Head of caudate nucleus (tissue), 42 donors: Measurements from ENCODE around the gene RNU7-1.

Experiments
- DNase-seq, 42 donors: peaks; one replicate each; pipeline versions ENCODE4 v3.0.0 to v3.0.0-alpha.2; 2020 to 2021; ENCODE audit warnings: mixed read lengths in 7 of 42
- intact Hi-C: fragments of 100-400 bp; cut with DNase I; formaldehyde crosslinking; loops from one replicate; pipeline ENCODE4 v1.15.0; 2022

RNU7-1 gene

DNA sequence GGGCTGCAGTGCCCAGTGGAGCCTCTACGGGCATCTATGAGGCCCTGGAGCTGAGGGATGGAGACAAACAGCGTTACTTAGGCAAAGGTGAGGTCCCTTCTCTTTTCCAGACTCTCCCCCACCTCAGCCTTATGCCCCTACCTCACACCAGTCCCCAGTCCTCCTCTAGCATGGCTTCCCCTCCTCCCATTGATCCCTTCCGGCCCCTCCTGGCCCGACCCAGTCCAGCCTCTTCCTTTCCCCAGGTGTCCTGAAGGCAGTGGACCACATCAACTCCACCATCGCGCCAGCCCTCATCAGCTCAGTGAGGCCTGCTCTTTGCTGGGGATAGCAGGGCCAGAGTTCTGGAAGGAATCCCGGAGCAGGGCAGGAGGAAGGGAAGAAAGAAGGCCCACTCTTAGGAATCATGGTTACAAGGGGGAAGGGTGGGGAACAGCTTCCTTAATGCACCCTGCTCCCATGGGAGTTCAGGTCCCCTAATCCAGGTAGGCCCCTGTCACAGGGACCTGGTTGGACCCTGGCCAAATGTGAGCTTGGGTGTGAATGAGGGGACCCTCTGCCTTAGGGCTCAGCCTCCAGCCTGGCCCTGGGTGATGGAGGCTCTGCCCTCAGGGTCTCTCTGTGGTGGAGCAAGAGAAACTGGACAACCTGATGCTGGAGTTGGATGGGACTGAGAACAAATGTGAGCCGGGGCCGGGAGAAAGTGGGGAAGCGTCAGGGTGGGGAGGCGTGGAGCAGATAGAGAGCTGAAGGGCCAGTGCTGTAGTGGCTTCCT, 27.0 kb upstream of the RNU7-1 start:
- peak in 1 of 42 donors; percentile 9 for DNase-seq
- intact Hi-C loops = no loop called here

DNA sequence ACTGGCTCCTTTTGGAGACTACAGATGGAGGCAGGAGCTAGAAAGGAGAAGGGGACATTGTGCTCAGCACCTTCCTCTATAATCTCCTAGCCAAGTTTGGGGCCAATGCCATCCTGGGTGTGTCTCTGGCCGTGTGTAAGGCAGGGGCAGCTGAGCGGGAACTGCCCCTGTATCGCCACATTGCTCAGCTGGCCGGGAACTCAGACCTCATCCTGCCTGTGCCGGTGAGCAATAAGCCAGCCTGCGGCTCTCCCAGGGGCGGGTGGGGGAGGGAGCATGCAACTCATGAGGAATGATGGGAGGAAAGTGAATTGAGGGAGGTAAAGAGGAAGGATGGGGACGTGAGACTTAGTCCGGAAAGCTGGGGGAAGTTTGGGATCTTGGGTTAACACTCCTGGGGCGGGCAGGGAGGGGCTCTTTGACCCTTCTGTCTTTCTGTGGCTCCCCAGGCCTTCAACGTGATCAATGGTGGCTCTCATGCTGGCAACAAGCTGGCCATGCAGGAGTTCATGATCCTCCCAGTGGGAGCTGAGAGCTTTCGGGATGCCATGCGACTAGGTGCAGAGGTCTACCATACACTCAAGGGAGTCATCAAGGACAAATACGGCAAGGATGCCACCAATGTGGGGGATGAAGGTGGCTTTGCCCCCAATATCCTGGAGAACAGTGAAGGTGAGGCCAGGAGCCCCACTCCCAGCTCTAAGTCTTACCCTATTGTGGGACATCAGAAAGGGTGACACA, 26.0 kb upstream of the RNU7-1 start:
- DNase-seq = peak in 1 of 42 donors; percentile 7

GRCh38 chr12:6919588-6919987, 24.0 kb upstream of the RNU7-1 start:
- DNase-seq = peak in 2 of 42 donors; percentile 10 to 18
- intact Hi-C loops = no loop called here

More for the DNA sequence above, 26.0 kb upstream of the RNU7-1 start:
- intact Hi-C loops = no loop called here

DNA sequence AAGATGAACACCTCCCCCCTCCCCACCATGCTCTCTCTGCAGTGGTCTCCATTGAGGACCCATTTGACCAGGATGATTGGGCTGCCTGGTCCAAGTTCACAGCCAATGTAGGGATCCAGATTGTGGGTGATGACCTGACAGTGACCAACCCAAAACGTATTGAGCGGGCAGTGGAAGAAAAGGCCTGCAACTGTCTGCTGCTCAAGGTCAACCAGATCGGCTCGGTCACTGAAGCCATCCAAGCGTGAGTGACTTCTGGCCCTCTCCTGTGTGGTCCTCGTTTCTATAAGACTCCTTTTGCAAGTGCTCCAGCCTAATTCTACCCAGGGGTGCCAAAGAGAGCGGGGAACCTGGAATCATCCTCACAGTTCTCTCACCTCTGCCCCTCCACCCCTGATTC, 22.1 kb upstream of the RNU7-1 start:
- intact Hi-C loops = no loop called here
- DNase-seq = peak in 1 of 42 donors; percentile 2

GRCh38 chr12:6921996-6922946, 21.3 kb upstream of the RNU7-1 start:
- intact Hi-C loops = no loop called here
- DNase-seq = no peak

GRCh38 chr12:6923003-6923732, 20.4 kb upstream of the RNU7-1 start:
- intact Hi-C loops = no loop called here
- no peak for DNase-seq

- no peak for DNase-seq
- intact Hi-C loops = no loop called here
Measured at GRCh38 chr12:6923851-6924250, 19.8 kb upstream of the RNU7-1 start.

- intact Hi-C loops = no loop called here
- no peak for DNase-seq
Measured at GRCh38 chr12:6925239-6925539, 18.4 kb upstream of the RNU7-1 start.

DNA sequence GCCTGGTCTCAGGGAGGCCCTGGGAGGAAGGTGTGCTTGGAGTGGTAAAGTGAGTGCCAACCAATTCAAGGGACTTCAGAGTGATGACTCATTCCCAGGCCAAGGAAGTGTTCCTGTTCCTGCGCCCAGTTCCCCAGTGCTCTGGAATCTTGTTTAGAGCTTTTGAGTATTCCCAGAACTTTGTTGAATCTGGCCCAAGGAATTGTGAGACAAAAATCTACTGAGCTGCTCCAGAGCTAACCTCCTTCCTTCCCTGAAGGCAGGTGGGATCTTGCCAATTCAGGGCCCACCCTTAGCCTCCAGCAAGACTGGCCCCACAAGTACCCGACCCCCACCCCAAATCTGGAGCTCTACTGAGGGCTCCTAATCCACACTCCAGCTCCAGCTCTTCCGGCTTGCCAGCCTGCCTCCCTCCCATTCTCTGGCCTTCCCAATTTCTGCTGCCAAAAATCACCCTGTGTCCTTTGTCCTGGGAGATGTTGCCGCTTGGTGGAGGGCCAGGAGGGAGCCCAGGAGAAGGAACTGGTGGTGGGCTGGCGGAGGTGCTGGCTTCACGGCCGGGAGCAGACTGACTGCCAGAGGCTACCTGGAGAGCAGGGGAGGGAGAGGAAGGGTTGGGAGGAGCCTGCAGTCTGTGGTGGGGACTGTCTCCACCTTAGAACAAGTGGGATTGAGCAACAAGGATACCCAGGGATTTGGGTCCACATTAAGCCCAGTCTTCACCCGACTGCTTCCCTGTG, 17.9 kb upstream of the RNU7-1 start:
- intact Hi-C loops = no loop called here
- DNase-seq = peak in 31 of 42 donors; percentile 39 to 80 (median 61)

- intact Hi-C loops = no loop called here
- DNase-seq = peak; percentile 61 to 95 (median 84)
Measured at GRCh38 chr12:6927379-6928021, 16.1 kb upstream of the RNU7-1 start, which contains the start of gene ATN1. Gene ATN1, plus strand, starts transcription at chr12:6927959. Its CDS starts 6,043 bp downstream, at chr12:6934002.

DNA sequence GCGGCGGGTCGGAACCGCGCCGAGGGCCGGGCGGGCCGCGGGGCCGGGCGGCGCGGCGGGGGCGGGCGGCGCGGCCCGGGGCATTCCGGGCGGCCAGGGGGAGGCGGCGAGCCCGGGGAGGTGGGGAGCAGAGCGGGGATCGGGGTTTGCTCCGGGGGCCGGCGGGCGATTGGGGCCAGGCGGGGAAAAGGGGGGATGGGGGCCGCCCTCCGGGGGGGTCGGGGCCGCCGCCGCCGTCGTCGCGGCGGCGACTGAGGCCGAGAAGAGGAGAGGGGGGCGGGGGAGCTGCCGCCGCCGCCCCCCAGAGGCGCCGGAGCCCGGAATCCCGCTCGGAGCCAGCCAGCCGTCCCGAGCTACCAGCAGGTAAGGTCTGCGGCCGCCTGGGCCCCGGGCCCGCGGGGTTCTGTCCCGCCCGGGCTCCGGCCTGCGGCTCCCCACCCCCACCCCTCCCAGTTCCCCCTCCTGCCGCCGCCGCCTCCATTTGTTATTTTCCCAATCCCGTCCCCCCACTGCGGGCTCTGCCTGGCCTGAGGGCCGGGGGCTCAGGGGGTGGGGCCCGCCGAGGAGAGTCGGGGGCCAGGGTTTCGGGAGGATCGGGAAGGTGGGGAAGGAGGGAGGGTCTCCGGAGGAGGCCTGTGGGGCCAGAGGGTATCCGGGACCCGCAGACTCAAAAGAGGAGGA, 15.5 kb upstream of the RNU7-1 start:
- intact Hi-C loops = no loop called here
- peak in 7 of 42 donors; percentile 17 to 59 (median 53) for DNase-seq

DNA sequence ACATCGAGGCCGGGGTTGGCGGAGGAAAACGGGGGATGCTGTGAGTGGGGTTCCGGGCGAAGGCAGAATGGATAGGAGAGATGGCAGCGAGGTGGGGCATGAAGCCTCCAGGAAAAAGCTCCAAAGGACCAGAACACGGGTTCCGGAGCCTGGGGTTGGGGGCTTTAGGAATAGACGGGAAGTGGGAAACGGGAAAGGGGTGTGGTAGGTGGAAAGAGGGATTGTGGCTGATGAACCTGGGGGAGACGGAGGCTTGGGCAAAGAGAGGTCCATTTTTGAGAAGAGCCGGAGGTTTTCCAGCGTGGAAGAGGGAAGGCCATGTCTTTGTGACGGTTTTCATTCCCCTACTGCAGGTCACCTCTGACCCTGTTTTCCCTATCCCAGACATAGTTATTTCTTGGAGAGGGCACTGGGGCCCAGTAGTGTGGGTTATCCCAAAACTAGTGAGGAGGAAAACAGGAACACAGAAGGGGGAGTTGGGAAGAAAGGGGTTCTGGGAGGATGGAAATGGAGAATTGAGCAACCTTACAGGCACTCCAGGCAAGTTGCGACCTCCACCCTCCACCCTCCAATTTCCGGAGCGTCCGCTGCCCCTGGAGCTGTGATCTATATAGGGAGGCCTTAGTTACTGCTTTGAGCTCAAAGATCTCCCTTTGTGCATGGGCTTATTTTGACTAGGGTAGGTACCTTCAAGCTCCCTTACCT, 14.8 kb upstream of the RNU7-1 start:
- peak in 8 of 42 donors; percentile 40 to 64 (median 48) for DNase-seq
- intact Hi-C loops = no loop called here

- intact Hi-C loops = no loop called here
- DNase-seq = no peak
Measured at GRCh38 chr12:6929466-6930452, 13.9 kb upstream of the RNU7-1 start.

GRCh38 chr12:6932766-6933165, 10.8 kb upstream of the RNU7-1 start:
- no peak for DNase-seq
- intact Hi-C loops = no loop called here

DNA sequence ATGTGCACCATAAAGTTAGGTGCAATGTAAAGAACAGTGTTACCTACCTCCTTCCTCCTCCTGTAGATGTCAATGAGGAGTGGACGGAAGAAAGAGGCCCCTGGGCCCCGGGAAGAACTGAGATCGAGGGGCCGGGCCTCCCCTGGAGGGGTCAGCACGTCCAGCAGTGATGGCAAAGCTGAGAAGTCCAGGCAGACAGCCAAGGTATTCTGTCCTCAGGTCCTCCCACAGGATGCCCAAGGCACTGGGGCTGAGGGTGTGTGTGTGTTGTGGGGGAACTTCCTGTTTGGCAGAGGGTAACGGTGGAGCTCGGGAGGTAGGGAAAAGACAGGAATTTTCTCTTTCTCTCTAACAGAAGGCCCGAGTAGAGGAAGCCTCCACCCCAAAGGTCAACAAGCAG, 9.5 kb upstream of the RNU7-1 start:
- intact Hi-C loops = no loop called here
- DNase-seq = no peak
